Measurements from ENCODE around the gene HPSE2. TPM values are rescaled to one million over a fixed set of nuclear protein-coding genes. Genes with fewer than 3 reads are reported as not detected.

Gene HPSE2
- total and polyA plus RNA-seq, 2 of the 13 experiments (the other 11 are each of a cell fraction or from before 2014, with no cell fraction given), result 0.01 TPM; not detected in 1

DNA sequence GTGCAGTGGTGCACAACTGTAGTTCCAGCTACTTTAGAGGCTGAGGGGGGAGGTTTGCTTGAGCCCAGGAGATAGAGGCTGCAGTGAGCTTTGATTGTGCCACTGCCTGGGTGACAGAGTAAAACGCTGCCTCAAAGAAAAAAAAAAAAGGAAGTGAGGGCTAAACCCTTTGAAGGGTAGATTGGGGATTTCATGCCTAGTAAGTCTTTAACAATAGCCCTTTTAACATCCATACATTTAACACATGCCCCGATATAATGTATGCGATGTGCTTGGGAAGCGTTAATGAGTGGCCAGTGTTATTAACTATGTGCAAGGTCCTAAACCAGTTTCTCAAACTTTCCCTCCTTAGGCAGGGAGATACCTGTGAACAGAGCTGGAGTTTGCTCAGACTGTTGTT is 559.8 kb downstream of the HPSE2 start:
- WGBS (ENCODE audit: low lambda C conversion rate), result 30% methylated on average over 4 of the region's 4 CpGs
- in situ Hi-C loops (cut with HindIII; ENCODE audit: extremely low pct_ligation_motif_present, low pct_unique_long_range_greater_than_20kb), result no loop called here
- H2AFZ ChIP-seq (ENCODE audit: low read length), result no peak overlapping the region

DNA sequence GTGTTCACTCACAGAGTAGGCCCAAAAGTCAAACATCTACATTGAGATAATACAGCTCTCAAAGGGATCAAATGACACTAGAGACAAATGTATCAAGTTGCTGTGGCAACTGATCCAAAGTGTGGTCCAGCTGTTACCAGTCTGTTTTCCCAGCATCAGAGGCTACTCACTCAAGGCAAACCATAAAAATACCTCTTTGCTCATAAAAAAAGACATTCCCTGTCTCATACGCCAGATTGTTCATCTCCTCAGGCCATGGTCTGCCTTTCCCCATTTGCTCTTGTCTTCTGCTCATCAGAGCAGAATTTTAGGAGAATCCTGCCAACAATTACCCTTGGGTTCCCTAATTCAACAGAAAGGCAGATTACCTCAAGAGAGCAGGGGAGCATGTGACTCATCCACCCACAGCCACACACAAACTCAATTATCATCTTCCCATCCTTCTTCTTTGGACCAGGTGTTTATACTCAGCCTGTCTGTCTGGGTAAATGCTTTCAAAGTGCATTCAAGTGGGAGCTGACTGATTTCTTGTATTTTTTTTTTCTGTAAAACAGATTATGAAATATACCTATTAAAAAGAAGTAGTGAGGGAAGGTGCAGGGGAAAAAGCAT is 562.4 kb downstream of the HPSE2 start:
- DNase-seq (ENCODE audit: low spot score) (no peak), FAIRE-seq (no peak), ATAC-seq (no peak)
- Histone ChIP-seq H4K20me1 (ENCODE audit: insufficient read depth, low read length) (no peaks in the 10 kb centered on the region), H3K4me1 (ENCODE audit: insufficient read depth, low read length) (no peaks in the 10 kb centered on the region), H3K4me3 (replicated peaks in 1 of 3; ENCODE audit: insufficient read depth in 1 of 3, low read depth in 2 of 3, low read length in 3 of 3) (no peak overlapping the region), H3K79me2 (ENCODE audit: insufficient read depth, low read length) (no peaks in the 10 kb centered on the region), H2AFZ (ENCODE audit: low read length) (no peak overlapping the region), H3K4me2 (ENCODE audit: low read depth, low read length) (no peak overlapping the region), H3K27ac (ENCODE audit: extremely low read length, insufficient read depth, low read length) (no peak overlapping the region), H3K27me3 (ENCODE audit: control insufficient read depth in 1 of 2, insufficient read depth in 2 of 2, low read length in 2 of 2) (no peaks in the 10 kb centered on the region), H3K36me3 (replicated peaks in 1 of 2; ENCODE audit: control insufficient read depth in 1 of 2, insufficient read depth in 2 of 2, low read length in 2 of 2) (no peaks in the 10 kb centered on the region), H3K9me3 (ENCODE audit: low read length) (no peaks in the 10 kb centered on the region), H3K9ac (ENCODE audit: insufficient read depth, low read depth, low read length) (no peak overlapping the region)
- CTCF ChIA-PET (ENCODE audit: low intra/inter-chr PET ratio, low total read pairs), result no interaction called here
- POLR2A ChIA-PET, result no interaction called here
- in situ Hi-C loops (cut with HindIII; ENCODE audit: extremely low pct_ligation_motif_present, low pct_unique_long_range_greater_than_20kb), result no loop called here
- 25% methylated on average over 1 of the region's 1 CpG for WGBS (ENCODE audit: low lambda C conversion rate)
- TF ChIP-seq ZNF350 (CRISPR knock-in tag; IDR thresholded peaks at IDR 0.05; ENCODE audit: borderline replicate concordance, low read depth) (no peak), ZNF432 (CRISPR knock-in tag; IDR thresholded peaks at IDR 0.05; ENCODE audit: borderline replicate concordance) (no peak), KLF15 (CRISPR knock-in tag; IDR thresholded peaks at IDR 0.05; ENCODE audit: borderline replicate concordance) (no peak)
- TF ChIP-seq, protein P1, sequence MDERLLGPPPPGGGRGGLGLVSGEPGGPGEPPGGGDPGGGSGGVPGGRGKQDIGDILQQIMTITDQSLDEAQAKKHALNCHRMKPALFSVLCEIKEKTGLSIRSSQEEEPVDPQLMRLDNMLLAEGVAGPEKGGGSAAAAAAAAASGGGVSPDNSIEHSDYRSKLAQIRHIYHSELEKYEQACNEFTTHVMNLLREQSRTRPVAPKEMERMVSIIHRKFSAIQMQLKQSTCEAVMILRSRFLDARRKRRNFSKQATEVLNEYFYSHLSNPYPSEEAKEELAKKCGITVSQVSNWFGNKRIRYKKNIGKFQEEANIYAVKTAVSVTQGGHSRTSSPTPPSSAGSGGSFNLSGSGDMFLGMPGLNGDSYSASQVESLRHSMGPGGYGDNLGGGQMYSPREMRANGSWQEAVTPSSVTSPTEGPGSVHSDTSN (CRISPR knock-in tag; IDR thresholded peaks at IDR 0.05), result no peak
- BruUV-seq (replicated peaks), result no TSS peak
- intact Hi-C loops (cut with micrococcal nuclease; ENCODE audit: unreplicated experiment), result no loop called here

More for the DNA sequence above, 559.8 kb downstream of the HPSE2 start:
- no peaks in the 10 kb centered on the region for H3K27me3 ChIP-seq (ENCODE audit: control insufficient read depth in 1 of 2, insufficient read depth in 2 of 2, low read length in 2 of 2)
- no peaks in the 10 kb centered on the region for H3K79me2 ChIP-seq (ENCODE audit: insufficient read depth, low read length)
- TF ChIP-seq JDP2 (CRISPR knock-in tag; IDR thresholded peaks at IDR 0.05; ENCODE audit: borderline replicate concordance) (no peak), KLF16 (CRISPR knock-in tag; IDR thresholded peaks at IDR 0.05) (no peak)
- TF ChIP-seq, protein P2, sequence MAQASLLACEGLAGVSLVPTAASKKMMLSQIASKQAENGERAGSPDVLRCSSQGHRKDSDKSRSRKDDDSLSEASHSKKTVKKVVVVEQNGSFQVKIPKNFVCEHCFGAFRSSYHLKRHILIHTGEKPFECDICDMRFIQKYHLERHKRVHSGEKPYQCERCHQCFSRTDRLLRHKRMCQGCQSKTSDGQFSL (CRISPR knock-in tag; IDR thresholded peaks at IDR 0.05), result no peak
- no TSS peak for BruUV-seq (replicated peaks)
- no peaks in the 10 kb centered on the region for H4K20me1 ChIP-seq (ENCODE audit: insufficient read depth, low read length)
- ATAC-seq (no peak), FAIRE-seq (no peak), DNase-seq (ENCODE audit: low spot score) (no peak)
- H3K4me1 ChIP-seq (ENCODE audit: insufficient read depth, low read length), result no peaks in the 10 kb centered on the region
- no peak overlapping the region for H3K4me2 ChIP-seq (ENCODE audit: low read depth, low read length)
- H3K4me3 ChIP-seq (replicated peaks in 1 of 3; ENCODE audit: insufficient read depth in 1 of 3, low read depth in 2 of 3, low read length in 3 of 3), result no peak overlapping the region
- H3K36me3 ChIP-seq (replicated peaks in 1 of 2; ENCODE audit: control insufficient read depth in 1 of 2, insufficient read depth in 2 of 2, low read length in 2 of 2), result no peaks in the 10 kb centered on the region
- POLR2A ChIA-PET, result no interaction called here
- H3K9me3 ChIP-seq (ENCODE audit: low read length), result no peaks in the 10 kb centered on the region
- no peak overlapping the region for H3K27ac ChIP-seq (ENCODE audit: extremely low read length, insufficient read depth, low read length)
- intact Hi-C loops (cut with micrococcal nuclease; ENCODE audit: unreplicated experiment), result no loop called here
- CTCF ChIA-PET (ENCODE audit: low intra/inter-chr PET ratio, low total read pairs), result no interaction called here
- H3K9ac ChIP-seq (ENCODE audit: insufficient read depth, low read depth, low read length), result no peak overlapping the region
